BLaER1 treated with 17β-estradiol and CSF1 and Interleukin-3, amounts not matched to agents 10 nM and 100 nM (cell line): ENCODE results near the gene UNKL.

ENCODE experiments used
- H3K27ac ChIP-seq, 11 experiments: shearing (Covaris generic); formaldehyde crosslinking; 2 replicates each; pipeline ENCODE4 v1.8.1; 2022
- H3K27me3 ChIP-seq, 11 experiments: shearing (Covaris generic); formaldehyde crosslinking; 2 replicates each; pipeline ENCODE4 v1.8.1; 2022
- H3K36me3 ChIP-seq, 11 experiments: shearing (Covaris generic); formaldehyde crosslinking; 2 replicates each; pipeline ENCODE4 v1.8.1; 2022
- H3K4me1 ChIP-seq, 10 experiments: shearing (Covaris generic); formaldehyde crosslinking; 2 replicates each; pipeline ENCODE4 v1.8.1; 2022
- H3K4me2 ChIP-seq, 11 experiments: shearing (Covaris generic); formaldehyde crosslinking; 2 replicates each; pipeline ENCODE4 v1.8.1; 2022
- H3K4me3 ChIP-seq, 10 experiments: shearing (Covaris generic); formaldehyde crosslinking; 2 replicates each; pipeline ENCODE4 v1.8.1; 2022
- H3K9ac ChIP-seq, 11 experiments: shearing (Covaris generic); formaldehyde crosslinking; 2 replicates each; pipeline ENCODE4 v1.8.1; 2022
- H3K9me3 ChIP-seq, 11 experiments: shearing (Covaris generic); formaldehyde crosslinking; replicated peaks in 1 of 11; 2 replicates each; pipeline ENCODE4 v1.8.1; 2022
- H4K20me1 ChIP-seq, 11 experiments: shearing (Covaris generic); formaldehyde crosslinking; 2 replicates each; pipeline ENCODE4 v1.8.1; 2022
- Cebpa-rat ChIP-seq, 11 experiments: shearing (Covaris generic); IDR thresholded peaks; 2 replicates each; pipeline ENCODE4 v1.8.1; 2022

The UNKL gene

GRCh38 chr16:1387331-1387730 lies 27.2 kb downstream of the UNKL start:
- H3K4me2 ChIP-seq = peak overlapping the region in 6 of 11 experiments; percentile 21 to 53 (median 33); a peak in 8 of 22 replicates
- no peaks in the 10 kb centered on the region for H3K27me3 ChIP-seq
- H4K20me1 ChIP-seq = peaks cover 0 to 45% (median 30%) of the 10 kb centered on the region in 11 experiments; a peak in 12 of 22 replicates

GRCh38 chr16:1385232-1385631 lies 29.3 kb downstream of the UNKL start:
- H3K9ac ChIP-seq = no peak overlapping the region
- H3K4me3 ChIP-seq = no peak overlapping the region
- no peak for TF ChIP-seq Cebpa-rat (IDR thresholded peaks at IDR 0.05)

More at GRCh38 chr16:1387331-1387730, 27.2 kb downstream of the UNKL start:
- Histone ChIP-seq H3K9ac (peak overlapping the region in 2 of 11 experiments; percentile 24 to 35; a peak in 2 of 22 replicates), H3K27ac (no peak overlapping the region), H3K36me3 (peaks cover 34 to 90% (median 68%) of the 10 kb centered on the region in 11 experiments), H3K9me3 (peaks cover 0 to 21% (median 0%) of the 10 kb centered on the region in 11 experiments; a peak in 8 of 22 replicates), H3K4me1 (peaks cover 0 to 58% (median 44%) of the 10 kb centered on the region in 10 experiments; a peak in 15 of 20 replicates), H3K4me3 (no peak overlapping the region)
- TF ChIP-seq Cebpa-rat (IDR thresholded peaks at IDR 0.05) = no peak

GRCh38 chr16:1383556-1383955 lies 30.9 kb downstream of the UNKL start:
- Histone ChIP-seq H3K9me3 (no peaks in the 10 kb centered on the region), H3K9ac (no peak overlapping the region), H3K4me1 (peaks cover 4 to 37% (median 34%) of the 10 kb centered on the region in 10 experiments), H3K4me3 (no peak overlapping the region), H3K36me3 (peaks cover 23 to 73% (median 53%) of the 10 kb centered on the region in 11 experiments), H3K27me3 (no peaks in the 10 kb centered on the region), H4K20me1 (peaks cover 10 to 57% (median 37%) of the 10 kb centered on the region in 11 experiments; a peak in 19 of 22 replicates), H3K4me2 (no peak overlapping the region), H3K27ac (no peak overlapping the region)
- TF ChIP-seq Cebpa-rat (IDR thresholded peaks at IDR 0.05) = no peak

More at GRCh38 chr16:1385232-1385631, 29.3 kb downstream of the UNKL start:
- H3K27me3 ChIP-seq = no peaks in the 10 kb centered on the region
- H4K20me1 ChIP-seq = peaks cover under 1 to 48% (median 30%) of the 10 kb centered on the region in 11 experiments; a peak in 13 of 22 replicates
- peaks cover 31 to 87% (median 61%) of the 10 kb centered on the region in 11 experiments for H3K36me3 ChIP-seq
- peaks cover 0 to 2% (median 0%) of the 10 kb centered on the region in 11 experiments; a peak in 1 of 22 replicates for H3K9me3 ChIP-seq
- H3K4me1 ChIP-seq = peaks cover 0 to 38% (median 33%) of the 10 kb centered on the region in 10 experiments; a peak in 15 of 20 replicates
- no peak overlapping the region for H3K27ac ChIP-seq
- no peak overlapping the region for H3K4me2 ChIP-seq

GRCh38 chr16:1381612-1382406 lies 32.7 kb downstream of the UNKL start:
- Histone ChIP-seq H3K27ac (no peak overlapping the region), H3K4me1 (peaks cover 15 to 32% (median 28%) of the 10 kb centered on the region in 10 experiments), H3K9ac (peak overlapping the region in 1 of 11 experiments; percentile 35; a peak in 3 of 22 replicates), H3K4me2 (no peak overlapping the region), H3K9me3 (no peaks in the 10 kb centered on the region), H3K4me3 (no peak overlapping the region), H3K36me3 (peaks cover 23 to 66% (median 47%) of the 10 kb centered on the region in 11 experiments), H4K20me1 (peaks cover 26 to 57% (median 38%) of the 10 kb centered on the region in 11 experiments; a peak in 21 of 22 replicates), H3K27me3 (no peaks in the 10 kb centered on the region)
- no peak for TF ChIP-seq Cebpa-rat (IDR thresholded peaks at IDR 0.05)

GRCh38 chr16:1380195-1380594 lies 34.3 kb downstream of the UNKL start:
- H3K4me3 ChIP-seq = no peak overlapping the region
- peaks cover 38 to 62% (median 45%) of the 10 kb centered on the region in 11 experiments; a peak in 21 of 22 replicates for H4K20me1 ChIP-seq
- H3K4me1 ChIP-seq = peaks cover 15 to 28% (median 24%) of the 10 kb centered on the region in 10 experiments
- peaks cover 28 to 73% (median 56%) of the 10 kb centered on the region in 11 experiments for H3K36me3 ChIP-seq
- H3K27me3 ChIP-seq = no peaks in the 10 kb centered on the region
- TF ChIP-seq Cebpa-rat (IDR thresholded peaks at IDR 0.05) = no peak
- peak overlapping the region in 1 of 11 experiments; percentile 99; a peak in 1 of 22 replicates for H3K27ac ChIP-seq
- peak overlapping the region in 8 of 11 experiments; percentile 46 to 100 (median 68); a peak in 9 of 22 replicates for H3K4me2 ChIP-seq
- H3K9me3 ChIP-seq = no peaks in the 10 kb centered on the region
- 0 out of 22 replicates have a peak overlapping the region, but pooled peaks of 1 of the 11 experiments have one; percentile 11 for H3K9ac ChIP-seq

GRCh38 chr16:1379304-1380076 lies 35.0 kb downstream of the UNKL start:
- no peaks in the 10 kb centered on the region for H3K9me3 ChIP-seq
- H3K4me2 ChIP-seq = peak overlapping the region; percentile 89 to 100 (median 97)
- H4K20me1 ChIP-seq = peaks cover 43 to 63% (median 50%) of the 10 kb centered on the region in 11 experiments; a peak in 21 of 22 replicates
- peak overlapping the region; percentile 65 to 99 (median 97); a peak in 21 of 22 replicates for H3K27ac ChIP-seq
- H3K4me3 ChIP-seq = peak overlapping the region; percentile 54 to 79 (median 71)
- H3K4me1 ChIP-seq = peaks cover 15 to 28% (median 24%) of the 10 kb centered on the region in 10 experiments
- H3K9ac ChIP-seq = peak overlapping the region; percentile 76 to 99 (median 94)
- H3K27me3 ChIP-seq = no peaks in the 10 kb centered on the region
- TF ChIP-seq Cebpa-rat (IDR thresholded peaks at IDR 0.05) = no peak
- peaks cover 26 to 73% (median 54%) of the 10 kb centered on the region in 11 experiments for H3K36me3 ChIP-seq

- Histone ChIP-seq H3K9ac (peak overlapping the region; percentile 76 to 99 (median 94)), H3K27ac (peak overlapping the region; percentile 65 to 99 (median 97); a peak in 21 of 22 replicates), H4K20me1 (peaks cover 43 to 67% (median 55%) of the 10 kb centered on the region in 11 experiments; a peak in 21 of 22 replicates), H3K36me3 (peaks cover 26 to 75% (median 55%) of the 10 kb centered on the region in 11 experiments), H3K9me3 (no peaks in the 10 kb centered on the region), H3K4me2 (peak overlapping the region; percentile 89 to 100 (median 97)), H3K4me1 (peaks cover 15 to 28% (median 24%) of the 10 kb centered on the region in 10 experiments), H3K4me3 (peak overlapping the region; percentile 54 to 79 (median 71)), H3K27me3 (no peaks in the 10 kb centered on the region)
- TF ChIP-seq Cebpa-rat (IDR thresholded peaks at IDR 0.05) = no peak
Measured at GRCh38 chr16:1378804-1379303, 35.6 kb downstream of the UNKL start.
